Skin of body (tissue), 2 donors: ENCODE measurements around the gene EYA3. TPM values are rescaled to one million over a fixed set of nuclear protein-coding genes. Genes with fewer than 3 reads are reported as not detected.

ENCODE experiments used
- DNase-seq: peaks from one replicate; lab custom pipeline; 2025; lab: John Stamatoyannopoulos, UW
- total RNA-seq: library from RNA; depleted of rRNA; stranded (reverse); fragments of >200 nt; gene quantifications from one replicate; pipeline ENCODE4 v1.2.3, GENCODE V29; 2014

Gene EYA3
- total RNA-seq, 1 donor from 2014 or later, result 10.9 TPM

DNA sequence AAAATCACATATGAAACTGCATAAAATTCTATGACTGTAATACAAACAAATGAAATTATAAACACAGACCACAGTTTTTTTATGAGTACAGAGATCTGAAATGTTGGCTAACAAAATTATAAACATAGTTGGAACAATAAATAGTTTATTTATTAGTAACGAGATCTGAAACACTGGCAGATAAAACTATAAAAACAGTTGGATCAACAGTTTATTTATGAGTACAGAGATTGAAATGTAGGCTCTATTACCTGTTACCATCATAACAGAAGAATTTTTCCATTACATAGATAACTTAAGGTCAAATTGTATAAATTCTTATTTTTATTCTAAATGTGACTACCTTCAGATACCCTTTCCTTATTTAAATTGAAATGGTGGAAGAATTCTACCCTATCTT lies 14.5 kb downstream of the EYA3 start:
- DNase-seq, result no peak

DNA sequence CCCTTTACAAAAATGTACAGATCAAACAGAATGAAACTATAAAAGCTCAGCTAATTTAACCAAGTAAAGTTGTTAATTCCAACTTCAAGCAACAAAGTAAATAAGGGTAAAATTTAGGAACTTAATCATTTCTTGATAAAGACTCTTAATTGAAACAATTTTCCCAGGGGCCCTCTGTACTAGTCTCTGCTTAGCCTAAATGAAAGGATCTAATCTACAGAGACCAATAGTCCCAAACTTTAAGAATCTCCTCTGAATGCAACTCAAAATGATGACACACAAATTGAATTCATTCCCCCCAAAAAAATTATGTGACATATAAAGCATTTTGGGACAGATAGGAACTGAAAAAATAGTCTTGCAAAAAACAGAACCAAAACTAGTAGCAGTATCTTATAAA lies 16.6 kb downstream of the EYA3 start:
- no peak for DNase-seq

DNA sequence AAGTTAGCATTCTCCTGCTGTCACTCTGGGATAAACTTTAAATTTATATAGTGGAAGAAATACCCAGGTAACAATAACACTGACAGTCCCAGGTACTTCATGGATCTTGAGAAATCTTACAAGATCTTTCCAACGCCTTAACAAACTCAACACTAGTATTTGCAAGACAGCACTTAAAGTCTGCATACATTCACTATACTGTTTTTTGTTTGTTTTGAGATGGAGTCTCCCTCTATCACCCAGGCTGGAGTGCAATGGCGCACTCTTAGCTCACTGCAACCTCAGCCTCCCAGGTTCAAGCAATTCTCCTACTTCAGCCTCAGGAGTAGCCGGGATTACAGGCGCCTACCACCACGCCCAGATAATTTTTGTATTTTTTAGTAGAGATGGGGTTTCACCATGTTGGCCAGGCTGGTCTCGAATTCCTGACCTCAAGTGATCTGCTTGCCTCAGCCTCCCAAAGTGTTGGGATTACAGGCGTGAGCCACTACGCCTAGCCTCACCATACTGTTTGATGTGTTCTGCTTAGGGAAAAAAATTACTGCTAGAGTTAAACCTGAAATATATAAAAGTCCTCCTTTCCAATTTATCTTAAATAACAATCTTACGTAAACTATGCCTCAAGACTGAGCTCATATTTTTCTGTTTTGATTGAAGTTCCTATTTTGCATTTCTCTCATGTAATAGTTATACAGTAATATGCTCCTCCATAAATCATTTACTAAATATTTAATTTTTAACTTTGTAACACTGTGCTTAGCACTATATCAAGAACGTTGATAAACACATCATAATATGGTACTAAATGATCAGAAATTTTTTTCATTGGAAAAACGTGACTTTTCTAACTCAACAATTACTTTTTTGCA lies 17.5 kb downstream of the EYA3 start:
- no peak for DNase-seq

- no peak for DNase-seq
Measured at GRCh38 chr1:28067523-28068090, 20.8 kb downstream of the EYA3 start.

GRCh38 chr1:28066393-28067154 lies 21.8 kb downstream of the EYA3 start:
- no peak for DNase-seq

DNA sequence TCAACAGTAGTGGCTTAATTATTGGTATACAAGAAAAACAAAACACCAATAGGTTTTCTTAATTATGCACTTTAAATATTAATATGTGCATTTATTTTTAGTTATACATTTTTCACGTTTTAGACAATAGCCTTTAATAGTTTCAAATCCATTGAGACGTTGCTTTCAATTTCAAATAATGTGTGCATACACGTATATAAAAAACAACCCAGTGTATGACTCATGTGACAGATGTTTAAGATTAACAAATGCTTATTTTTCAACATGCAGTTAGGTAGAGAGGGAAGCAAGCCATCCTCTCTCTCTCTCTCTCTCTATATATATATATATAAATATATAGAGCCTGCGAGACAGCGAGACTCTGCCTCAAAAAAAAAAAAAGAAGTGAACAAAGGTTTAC lies 24.3 kb downstream of the EYA3 start:
- DNase-seq, result peak; percentile 16

- DNase-seq, result no peak
Measured at GRCh38 chr1:28062806-28063205, 25.6 kb downstream of the EYA3 start.

- no peak for DNase-seq
Measured at GRCh38 chr1:28058971-28059878, 29.2 kb downstream of the EYA3 start.

DNA sequence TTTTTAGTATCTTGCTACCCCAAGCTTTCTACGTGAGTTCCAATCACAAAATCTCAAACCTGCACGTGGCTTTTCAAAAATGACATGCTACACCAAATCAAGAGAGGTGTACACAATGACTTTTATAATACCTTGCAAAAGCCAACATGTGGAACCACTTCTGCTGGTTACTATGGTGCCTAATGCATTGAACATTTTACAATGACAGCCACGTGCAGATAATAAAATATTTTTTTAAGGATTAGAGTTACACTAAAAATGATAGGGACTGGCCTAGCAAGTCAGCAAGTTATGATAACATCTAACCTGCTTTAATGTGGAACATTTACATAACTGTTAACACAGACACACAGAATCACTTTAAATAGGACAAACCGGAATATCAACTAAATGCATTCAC lies 30.2 kb downstream of the EYA3 start:
- no peak for DNase-seq

DNA sequence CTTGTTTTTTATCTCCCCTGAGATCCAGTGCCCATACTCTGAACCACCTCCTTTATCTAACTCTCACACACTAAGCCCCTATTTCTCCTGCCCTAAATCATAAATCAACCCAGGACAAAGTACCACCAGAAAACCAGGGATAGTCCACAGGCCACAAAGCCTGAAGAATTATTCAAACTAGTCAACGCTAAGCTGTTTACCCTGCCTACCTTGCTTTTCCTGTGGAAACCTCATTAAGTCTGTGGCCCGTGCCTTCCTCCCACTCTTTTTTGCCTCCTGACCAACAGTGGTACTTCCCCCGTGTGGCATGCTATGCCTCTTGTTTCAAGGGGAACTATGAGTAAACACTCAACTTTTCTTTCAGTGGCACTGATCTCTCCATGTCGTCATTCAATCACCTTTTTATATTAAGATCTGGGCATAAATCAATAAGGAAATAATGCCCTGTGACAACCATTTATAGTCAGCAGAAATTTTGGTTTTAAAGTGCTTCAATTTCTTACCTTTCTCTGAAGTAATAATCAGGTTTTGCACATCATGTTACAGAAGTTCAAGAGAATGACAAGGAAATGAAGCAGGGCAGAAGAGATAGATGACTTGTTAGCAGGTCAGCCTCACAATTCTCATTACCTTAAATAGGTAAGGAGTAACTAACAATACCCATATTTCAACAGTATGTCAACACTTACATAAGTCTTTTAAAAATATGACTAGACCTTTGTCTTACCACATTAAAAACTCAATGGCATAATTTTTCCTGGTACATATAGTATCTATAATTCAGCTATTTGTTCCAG lies 32.1 kb downstream of the EYA3 start:
- no peak for DNase-seq

GRCh38 chr1:28050776-28051175 lies 37.6 kb downstream of the EYA3 start:
- no peak for DNase-seq

- no peak for DNase-seq
Measured at GRCh38 chr1:28046716-28047115, 41.7 kb downstream of the EYA3 start.

DNA sequence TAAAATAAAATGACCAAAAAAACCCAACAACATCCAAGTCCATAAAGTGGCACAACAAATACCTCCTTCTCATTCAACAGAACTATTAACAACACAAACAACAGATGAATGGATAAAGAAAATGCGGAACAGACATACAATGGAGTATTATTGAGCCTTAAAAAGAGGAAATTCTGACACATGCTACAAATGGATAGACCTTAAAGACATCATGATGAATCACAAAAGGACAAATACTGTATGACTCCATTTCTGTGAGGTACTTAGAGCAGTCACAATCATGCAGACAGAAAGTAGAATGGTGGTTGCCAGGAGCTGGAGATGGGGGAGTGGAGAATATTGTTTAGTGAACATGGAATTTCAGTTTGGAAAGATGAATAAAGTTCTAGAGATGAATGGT lies 42.6 kb downstream of the EYA3 start:
- DNase-seq, result no peak

DNA sequence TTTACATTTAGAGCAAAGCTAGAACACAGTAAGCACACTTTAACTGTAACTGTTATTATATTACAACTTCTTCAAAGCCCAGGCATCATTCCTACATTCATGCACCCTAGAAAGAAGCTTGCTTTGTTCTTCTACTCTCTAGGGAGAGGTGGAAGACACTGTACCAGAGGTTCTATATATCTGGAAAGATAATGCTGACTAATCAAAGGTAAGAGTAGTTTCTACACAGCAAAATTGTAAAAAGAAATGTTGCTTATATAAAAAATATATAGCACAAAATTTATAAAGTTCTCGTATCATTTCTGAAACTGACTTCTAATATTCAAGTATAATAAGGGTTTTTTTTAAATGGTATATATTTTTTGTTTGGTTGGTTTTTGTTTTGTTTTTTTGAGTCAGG lies 44.0 kb downstream of the EYA3 start:
- no peak for DNase-seq

GRCh38 chr1:28039341-28039740 lies 49.1 kb downstream of the EYA3 start:
- no peak for DNase-seq

DNA sequence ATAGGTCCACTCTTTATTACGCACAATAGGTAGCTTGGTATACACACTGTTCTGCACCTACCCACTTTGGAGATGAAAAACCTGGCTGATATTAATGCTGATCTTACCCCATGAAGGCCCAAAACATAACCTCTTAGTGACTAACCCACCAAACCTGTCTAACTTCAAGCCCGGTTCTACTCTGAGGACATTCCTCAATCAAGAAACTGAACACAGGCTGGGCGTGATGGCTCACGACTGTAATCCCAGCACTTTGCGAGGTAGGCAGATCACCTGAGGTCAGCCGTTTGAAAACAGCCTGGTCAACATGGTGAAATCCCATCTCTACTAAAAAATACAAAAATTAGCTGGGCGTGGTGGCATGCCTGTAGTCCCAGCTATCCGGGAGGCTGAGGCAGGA lies 50.5 kb downstream of the EYA3 start:
- DNase-seq, result no peak

- DNase-seq, result no peak
Measured at GRCh38 chr1:28037206-28037605, 51.2 kb downstream of the EYA3 start.

DNA sequence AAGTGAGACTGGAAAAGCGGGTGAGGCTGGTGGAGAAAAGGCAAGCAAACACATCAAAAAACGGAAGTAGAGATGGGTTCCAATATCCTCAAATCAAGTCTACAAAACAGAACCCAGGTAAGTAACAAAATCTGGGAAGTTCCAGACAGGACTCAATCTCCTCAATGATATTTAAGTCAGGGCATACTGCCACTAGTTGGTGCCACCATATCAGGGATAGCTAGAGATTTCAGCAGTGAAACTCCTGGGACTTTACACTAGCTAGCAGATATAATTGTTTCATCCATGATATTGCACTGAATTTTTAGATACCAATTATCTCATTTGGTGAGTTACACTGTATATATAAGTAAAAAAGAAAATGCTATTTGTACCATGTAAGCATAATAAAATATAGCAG lies 52.0 kb downstream of the EYA3 start:
- no peak for DNase-seq

DNA sequence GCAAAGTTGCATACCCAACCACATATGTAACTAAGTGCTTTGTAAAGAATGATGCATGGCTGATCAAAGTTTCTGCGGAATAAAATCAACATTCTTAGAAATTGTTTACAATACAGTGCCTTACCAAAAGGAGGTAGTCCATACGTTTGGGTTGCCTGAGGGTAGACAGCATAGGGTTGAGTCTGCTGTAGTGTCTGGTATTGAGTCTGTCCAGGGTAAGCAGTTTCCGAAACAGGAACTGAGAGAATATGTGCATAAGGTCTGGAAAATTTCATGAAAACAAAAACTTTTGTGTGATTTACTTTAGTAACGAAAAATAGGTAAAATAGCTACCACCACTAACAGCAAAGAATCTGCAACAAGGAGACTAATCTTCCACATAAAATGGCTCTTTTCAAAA lies 53.0 kb downstream of the EYA3 start:
- DNase-seq, result no peak

GRCh38 chr1:28032281-28032680 lies 56.1 kb downstream of the EYA3 start:
- DNase-seq, result no peak

DNA sequence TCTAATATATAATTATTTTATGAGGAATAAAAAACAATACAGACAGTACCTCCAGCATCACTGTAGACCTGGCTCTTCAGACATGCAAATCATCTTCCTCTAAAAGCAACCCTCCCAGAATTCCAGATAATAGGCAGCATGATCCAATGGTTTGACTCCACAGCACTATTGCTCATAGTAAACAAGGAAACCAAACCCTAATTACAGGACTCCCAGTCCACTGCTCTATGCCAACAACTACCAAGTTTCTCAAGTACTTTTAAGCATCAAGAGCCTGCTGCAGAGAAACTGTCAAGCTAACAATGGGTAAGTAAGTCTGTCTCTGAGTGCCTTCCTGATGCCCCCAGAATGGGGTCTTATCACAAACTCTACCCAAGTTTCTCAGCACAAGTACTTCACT lies 57.2 kb downstream of the EYA3 start:
- DNase-seq, result no peak
